Measurements from ENCODE around the gene TMEM170B. TPM values are rescaled to one million over a fixed set of nuclear protein-coding genes. Genes with fewer than 3 reads are reported as not detected.

TMEM170B gene
- total and polyA plus RNA-seq, 7 experiments from 2014 or later, result 0.29 to 12.7 (median 3.2) TPM

DNA sequence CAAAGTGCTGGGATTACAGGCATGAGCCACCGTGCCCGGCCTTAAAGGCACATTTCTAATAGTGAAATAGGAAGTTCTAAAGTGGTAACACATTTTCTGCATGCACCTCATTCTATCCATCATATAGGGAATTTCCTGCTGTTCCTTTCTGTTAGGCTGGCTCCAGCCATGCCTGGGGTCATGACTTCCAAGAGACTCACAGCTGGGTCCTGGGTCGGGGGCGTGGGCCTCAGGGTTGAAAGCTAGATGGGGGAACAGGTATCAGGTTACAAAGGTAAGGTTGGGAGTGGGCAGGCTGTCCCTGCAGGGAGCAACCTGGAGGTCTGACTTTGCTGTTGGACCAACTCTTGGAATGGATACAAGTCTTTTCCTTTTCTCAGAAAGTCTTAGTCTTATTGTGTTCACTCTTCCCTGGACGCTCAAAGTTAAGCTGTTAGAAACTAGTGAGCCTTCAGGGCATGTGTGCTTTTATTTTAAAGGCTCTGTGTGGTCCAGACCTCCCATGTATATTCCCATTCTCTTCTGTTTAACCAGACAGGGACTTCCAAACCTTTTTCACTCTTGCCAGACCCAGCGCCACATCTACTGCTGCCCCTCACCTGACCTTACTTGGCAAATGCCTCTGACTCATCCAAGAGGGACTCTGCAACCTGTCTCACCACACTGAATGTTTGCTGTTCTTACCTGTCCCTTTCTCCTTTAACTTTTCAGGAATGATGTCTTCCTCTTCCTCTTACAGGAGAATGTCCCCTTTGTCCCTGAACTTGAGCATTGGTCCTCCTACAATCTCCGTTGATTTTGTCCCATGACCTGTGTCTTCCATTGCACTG lies 64.4 kb downstream of the TMEM170B start:
- Histone ChIP-seq H3K27ac (ENCODE audit: low read depth, low read length) (no peak overlapping the region), H3K27me3 (ENCODE audit: control insufficient read depth in 2 of 2, insufficient read depth in 2 of 2, low read length in 2 of 2) (no peaks in the 10 kb centered on the region), H3K4me3 (ENCODE audit: low read length) (no peak overlapping the region), H3K4me1 (ENCODE audit: control insufficient read depth in 2 of 2, insufficient read depth in 2 of 2, low read length in 2 of 2) (no peaks in the 10 kb centered on the region), H3K9me3 (ENCODE audit: control insufficient read depth in 2 of 3, low read length in 3 of 3) (no peaks in the 10 kb centered on the region), H3K36me3 (ENCODE audit: control insufficient read depth in 2 of 3, insufficient read depth in 3 of 3, low read length in 3 of 3) (no peaks in the 10 kb centered on the region)
- CTCF ChIA-PET, result no interaction called here
- intact Hi-C loops (cut with micrococcal nuclease), result no loop called here
- peaks cover 0 to 2% (median 0%) of the 10 kb centered on the region in 11 donors for H3K9me3 Mint-ChIP-seq
- no peak overlapping the region for H3K4me3 Mint-ChIP-seq
- H3K27me3 Mint-ChIP-seq, result peaks cover 9 to 30% (median 9%) of the 10 kb centered on the region in 5 donors
- H3K4me1 Mint-ChIP-seq, result peaks cover 0 to 9% (median 8%) of the 10 kb centered on the region in 7 donors
- no peak for ATAC-seq
- DNase-seq, result no peak
- H3K36me3 Mint-ChIP-seq, result no peaks in the 10 kb centered on the region
- no peak overlapping the region for H3K27ac Mint-ChIP-seq
- POLR2A ChIA-PET, result no interaction called here

DNA sequence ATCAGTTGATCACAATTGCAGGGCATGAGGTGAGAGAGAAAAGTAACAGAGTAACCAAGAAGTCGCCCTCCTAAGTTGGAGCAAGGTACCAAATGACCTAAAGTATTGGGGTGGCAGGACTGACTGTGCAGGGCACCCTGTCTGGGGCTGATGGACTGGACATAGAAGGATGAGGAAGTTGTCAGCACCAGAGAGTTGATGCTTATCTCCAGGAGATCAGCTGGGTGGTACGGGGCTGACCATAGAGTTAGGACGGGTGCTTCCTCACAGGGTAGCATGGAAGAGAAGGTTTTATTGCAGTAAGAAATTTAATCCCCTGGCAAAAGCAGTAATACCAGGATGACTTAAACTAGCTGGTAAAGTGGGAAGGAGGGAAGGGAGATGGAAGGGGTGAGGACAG lies 66.7 kb downstream of the TMEM170B start:
- Mint-ChIP-seq H3K9me3 (peaks cover 0 to 2% (median 0%) of the 10 kb centered on the region in 11 donors), H3K4me3 (peak overlapping the region in 1 of 10 donors; percentile 32), H3K27ac (peak overlapping the region in 1 of 9 donors; percentile 47), H3K4me1 (peaks cover 0 to 9% (median 8%) of the 10 kb centered on the region in 7 donors), H3K36me3 (no peaks in the 10 kb centered on the region), H3K27me3 (peaks cover 9 to 37% (median 14%) of the 10 kb centered on the region in 5 donors)
- intact Hi-C loops (cut with micrococcal nuclease), result no loop called here
- DNase-seq (no peak), ATAC-seq (peak; percentile 48)
- POLR2A ChIA-PET, result no interaction called here
- H3K27ac ChIP-seq (ENCODE audit: low read depth, low read length), result no peak overlapping the region
- H3K36me3 ChIP-seq (ENCODE audit: control insufficient read depth in 2 of 3, insufficient read depth in 3 of 3, low read length in 3 of 3), result no peaks in the 10 kb centered on the region
- no peaks in the 10 kb centered on the region for H3K4me1 ChIP-seq (ENCODE audit: control insufficient read depth in 2 of 2, insufficient read depth in 2 of 2, low read length in 2 of 2)
- CTCF ChIA-PET, result no interaction called here
- H3K9me3 ChIP-seq (ENCODE audit: control insufficient read depth in 2 of 3, low read length in 3 of 3), result no peaks in the 10 kb centered on the region
- H3K27me3 ChIP-seq (ENCODE audit: control insufficient read depth in 2 of 2, insufficient read depth in 2 of 2, low read length in 2 of 2), result no peaks in the 10 kb centered on the region
- H3K4me3 ChIP-seq (ENCODE audit: low read length), result no peak overlapping the region

DNA sequence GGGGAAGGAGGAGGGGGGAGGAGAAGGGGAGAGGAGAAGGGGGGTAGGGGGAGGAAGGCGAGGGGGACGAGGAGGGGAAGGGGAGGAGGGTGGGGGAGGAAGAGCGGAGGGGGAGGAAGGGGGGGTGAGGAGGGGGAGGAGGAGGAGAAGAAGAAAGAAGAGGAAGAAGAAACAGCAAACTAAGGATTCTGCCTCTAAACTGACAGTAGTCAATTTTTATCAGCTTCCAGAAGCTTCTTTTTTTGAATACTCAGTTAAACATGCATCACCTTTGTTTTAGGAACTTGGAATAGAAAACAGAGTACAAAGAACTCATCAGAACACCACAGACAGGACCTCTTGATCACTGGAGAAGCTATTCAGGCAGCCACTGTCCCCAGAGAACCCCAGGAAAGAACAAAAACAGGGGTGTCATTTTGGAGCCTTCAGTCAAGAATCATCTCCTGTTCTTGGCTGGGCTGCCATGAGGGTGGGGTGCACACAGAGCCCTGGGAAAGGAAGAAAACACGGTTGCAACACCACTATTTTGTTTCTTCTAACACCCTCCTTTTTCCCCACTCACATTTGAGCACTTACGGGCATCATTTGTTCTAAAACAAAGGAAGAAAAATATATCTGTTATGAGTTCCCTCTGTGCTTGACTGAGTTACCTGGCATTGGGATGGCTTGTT lies 67.4 kb downstream of the TMEM170B start:
- Histone ChIP-seq H3K4me1 (ENCODE audit: control insufficient read depth in 2 of 2, insufficient read depth in 2 of 2, low read length in 2 of 2) (no peaks in the 10 kb centered on the region), H3K9me3 (ENCODE audit: control insufficient read depth in 2 of 3, low read length in 3 of 3) (no peaks in the 10 kb centered on the region), H3K27me3 (ENCODE audit: control insufficient read depth in 2 of 2, insufficient read depth in 2 of 2, low read length in 2 of 2) (no peaks in the 10 kb centered on the region), H3K27ac (ENCODE audit: low read depth, low read length) (no peak overlapping the region), H3K4me3 (ENCODE audit: low read length) (no peak overlapping the region), H3K36me3 (ENCODE audit: control insufficient read depth in 2 of 3, insufficient read depth in 3 of 3, low read length in 3 of 3) (no peaks in the 10 kb centered on the region)
- no peaks in the 10 kb centered on the region for H3K36me3 Mint-ChIP-seq
- DNase-seq, result no peak
- H3K9me3 Mint-ChIP-seq, result peaks cover 0 to 2% (median 0%) of the 10 kb centered on the region in 11 donors
- CTCF ChIA-PET, result no interaction called here
- no peak for ATAC-seq
- POLR2A ChIA-PET, result no interaction called here
- H3K27me3 Mint-ChIP-seq, result peaks cover 9 to 41% (median 17%) of the 10 kb centered on the region in 5 donors
- no peak overlapping the region for H3K27ac Mint-ChIP-seq
- H3K4me1 Mint-ChIP-seq, result peaks cover 0 to 9% (median 8%) of the 10 kb centered on the region in 7 donors
- peak overlapping the region in 1 of 10 donors; percentile 32 for H3K4me3 Mint-ChIP-seq
- intact Hi-C loops (cut with micrococcal nuclease), result no loop called here

DNA sequence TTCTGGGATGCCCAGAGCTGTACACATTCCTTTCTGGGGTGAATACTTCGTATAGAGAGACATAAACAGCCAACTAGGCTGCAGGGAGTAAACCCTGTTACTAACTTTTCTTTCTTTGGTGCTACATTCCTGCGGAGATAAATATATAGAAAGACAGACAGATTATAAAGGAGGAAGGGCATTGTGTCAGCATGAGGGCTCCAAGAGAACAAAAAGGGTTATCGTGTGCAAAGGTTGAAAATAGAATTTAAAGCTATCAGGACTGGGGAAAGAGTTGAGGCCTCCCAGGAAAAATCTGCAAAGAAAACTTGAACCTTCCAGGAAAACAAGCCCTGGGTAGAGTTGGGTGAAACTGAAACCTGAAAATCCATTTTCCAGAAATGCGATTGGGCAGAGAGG lies 68.0 kb downstream of the TMEM170B start:
- Histone ChIP-seq H3K27me3 (ENCODE audit: control insufficient read depth in 2 of 2, insufficient read depth in 2 of 2, low read length in 2 of 2) (no peaks in the 10 kb centered on the region), H3K4me3 (ENCODE audit: low read length) (no peak overlapping the region), H3K9me3 (ENCODE audit: control insufficient read depth in 2 of 3, low read length in 3 of 3) (no peaks in the 10 kb centered on the region), H3K4me1 (ENCODE audit: control insufficient read depth in 2 of 2, insufficient read depth in 2 of 2, low read length in 2 of 2) (no peaks in the 10 kb centered on the region), H3K36me3 (ENCODE audit: control insufficient read depth in 2 of 3, insufficient read depth in 3 of 3, low read length in 3 of 3) (no peaks in the 10 kb centered on the region), H3K27ac (ENCODE audit: low read depth, low read length) (no peak overlapping the region)
- Mint-ChIP-seq H3K4me3 (no peak overlapping the region), H3K27me3 (peaks cover 9 to 41% (median 17%) of the 10 kb centered on the region in 5 donors), H3K9me3 (peaks cover 0 to 2% (median 0%) of the 10 kb centered on the region in 11 donors), H3K36me3 (no peaks in the 10 kb centered on the region), H3K27ac (no peak overlapping the region), H3K4me1 (peaks cover 0 to 9% (median 8%) of the 10 kb centered on the region in 7 donors)
- ChIA-PET POLR2A (no interaction called here), CTCF (no interaction called here)
- ATAC-seq (no peak), DNase-seq (no peak)
- intact Hi-C loops (cut with micrococcal nuclease), result no loop called here

DNA sequence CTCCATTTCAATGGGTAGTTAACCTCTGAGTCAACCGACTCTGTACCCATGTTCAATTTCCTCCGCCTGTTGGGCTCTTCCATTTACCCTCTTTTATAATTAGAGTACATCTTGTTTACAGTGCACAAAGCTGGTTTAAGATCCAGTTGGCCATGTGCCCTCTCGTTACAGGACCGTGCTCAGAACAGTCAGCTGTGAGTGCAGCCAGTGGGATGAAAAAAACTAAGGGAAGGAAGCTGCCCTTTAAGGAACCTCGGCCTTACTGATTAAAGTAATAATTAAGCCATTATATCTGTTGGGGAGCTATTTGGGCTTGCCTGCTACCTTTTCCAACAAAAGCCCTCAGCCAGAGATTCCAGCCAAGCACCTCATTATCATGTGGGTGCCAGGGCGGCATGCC lies 68.8 kb downstream of the TMEM170B start:
- no peak overlapping the region for H3K27ac ChIP-seq (ENCODE audit: low read depth, low read length)
- ChIA-PET CTCF (no interaction called here), POLR2A (no interaction called here)
- H3K9me3 ChIP-seq (ENCODE audit: control insufficient read depth in 2 of 3, low read length in 3 of 3), result no peaks in the 10 kb centered on the region
- Mint-ChIP-seq H3K4me3 (no peak overlapping the region), H3K27me3 (peaks cover 4 to 37% (median 11%) of the 10 kb centered on the region in 5 donors), H3K9me3 (peaks cover 0 to 2% (median 0%) of the 10 kb centered on the region in 11 donors), H3K4me1 (peaks cover 0 to 9% (median 8%) of the 10 kb centered on the region in 7 donors), H3K27ac (no peak overlapping the region), H3K36me3 (no peaks in the 10 kb centered on the region)
- no peaks in the 10 kb centered on the region for H3K36me3 ChIP-seq (ENCODE audit: control insufficient read depth in 2 of 3, insufficient read depth in 3 of 3, low read length in 3 of 3)
- H3K27me3 ChIP-seq (ENCODE audit: control insufficient read depth in 2 of 2, insufficient read depth in 2 of 2, low read length in 2 of 2), result no peaks in the 10 kb centered on the region
- no peak overlapping the region for H3K4me3 ChIP-seq (ENCODE audit: low read length)
- ATAC-seq (no peak), DNase-seq (no peak)
- intact Hi-C loops (cut with micrococcal nuclease), result no loop called here
- no peaks in the 10 kb centered on the region for H3K4me1 ChIP-seq (ENCODE audit: control insufficient read depth in 2 of 2, insufficient read depth in 2 of 2, low read length in 2 of 2)

DNA sequence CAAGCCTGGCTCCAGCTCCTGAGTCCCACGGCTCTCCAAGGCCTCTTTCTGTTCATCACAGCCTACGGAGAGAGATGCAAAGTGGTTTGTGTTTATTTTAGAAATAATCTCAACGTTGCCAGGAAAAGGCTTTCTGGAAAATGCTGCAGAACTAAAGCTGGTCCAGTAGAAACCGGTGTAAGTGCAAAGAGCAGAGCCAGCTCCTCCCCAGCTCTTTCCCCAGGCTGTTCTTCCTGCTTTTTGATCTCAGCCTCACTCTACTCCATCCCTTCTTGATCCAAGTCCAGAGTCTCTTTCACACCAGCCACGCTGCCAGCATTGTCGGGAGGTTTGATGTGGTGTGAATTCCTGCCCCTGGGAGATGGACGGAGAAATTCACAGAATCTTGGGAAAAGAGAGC lies 69.8 kb downstream of the TMEM170B start:
- Mint-ChIP-seq H3K36me3 (no peaks in the 10 kb centered on the region), H3K27me3 (peaks cover 4 to 32% (median 9%) of the 10 kb centered on the region in 5 donors), H3K27ac (no peak overlapping the region), H3K9me3 (peaks cover 0 to 2% (median 0%) of the 10 kb centered on the region in 11 donors), H3K4me1 (peaks cover 0 to 9% (median 8%) of the 10 kb centered on the region in 7 donors), H3K4me3 (no peak overlapping the region)
- H3K4me1 ChIP-seq (ENCODE audit: control insufficient read depth in 2 of 2, insufficient read depth in 2 of 2, low read length in 2 of 2), result no peaks in the 10 kb centered on the region
- no peak overlapping the region for H3K27ac ChIP-seq (ENCODE audit: low read depth, low read length)
- intact Hi-C loops (cut with micrococcal nuclease), result no loop called here
- ATAC-seq (no peak), DNase-seq (no peak)
- no peaks in the 10 kb centered on the region for H3K9me3 ChIP-seq (ENCODE audit: control insufficient read depth in 2 of 3, low read length in 3 of 3)
- no peak overlapping the region for H3K4me3 ChIP-seq (ENCODE audit: low read length)
- no peaks in the 10 kb centered on the region for H3K36me3 ChIP-seq (ENCODE audit: control insufficient read depth in 2 of 3, insufficient read depth in 3 of 3, low read length in 3 of 3)
- ChIA-PET POLR2A (no interaction called here), CTCF (no interaction called here)
- H3K27me3 ChIP-seq (ENCODE audit: control insufficient read depth in 2 of 2, insufficient read depth in 2 of 2, low read length in 2 of 2), result no peaks in the 10 kb centered on the region
